ENCODE data around the gene TIMM50.
"Not testable (repeated sequence)": the region's sequence is repeated elsewhere in the genome, so short reads cannot be mapped to it uniquely, and the experiment has no call there.

- not testable (repeated sequence) for TF ChIP-seq POLR2A (IDR thresholded peaks at IDR 0.05; ENCODE audit: low read depth, low read length); POLR2AphosphoS5 (IDR thresholded peaks at IDR 0.05; ENCODE audit: low read depth, low read length); PAX5 (IDR thresholded peaks at IDR 0.05; ENCODE audit: insufficient read depth, low read length, severe bottlenecking); POU2F2 (IDR thresholded peaks at IDR 0.05; ENCODE audit: low read depth, low read length); TAF1 (IDR thresholded peaks at IDR 0.05; ENCODE audit: low read depth, low read length); SPI1 (IDR thresholded peaks at IDR 0.05; ENCODE audit: low read depth, low read length)
Measured at GRCh38 chr19:39451257-39451656, 29.4 kb upstream of the TIMM50 start.

Measured in GM12891 (cell line).